Measurements from ENCODE around the gene YPEL1.

DNA sequence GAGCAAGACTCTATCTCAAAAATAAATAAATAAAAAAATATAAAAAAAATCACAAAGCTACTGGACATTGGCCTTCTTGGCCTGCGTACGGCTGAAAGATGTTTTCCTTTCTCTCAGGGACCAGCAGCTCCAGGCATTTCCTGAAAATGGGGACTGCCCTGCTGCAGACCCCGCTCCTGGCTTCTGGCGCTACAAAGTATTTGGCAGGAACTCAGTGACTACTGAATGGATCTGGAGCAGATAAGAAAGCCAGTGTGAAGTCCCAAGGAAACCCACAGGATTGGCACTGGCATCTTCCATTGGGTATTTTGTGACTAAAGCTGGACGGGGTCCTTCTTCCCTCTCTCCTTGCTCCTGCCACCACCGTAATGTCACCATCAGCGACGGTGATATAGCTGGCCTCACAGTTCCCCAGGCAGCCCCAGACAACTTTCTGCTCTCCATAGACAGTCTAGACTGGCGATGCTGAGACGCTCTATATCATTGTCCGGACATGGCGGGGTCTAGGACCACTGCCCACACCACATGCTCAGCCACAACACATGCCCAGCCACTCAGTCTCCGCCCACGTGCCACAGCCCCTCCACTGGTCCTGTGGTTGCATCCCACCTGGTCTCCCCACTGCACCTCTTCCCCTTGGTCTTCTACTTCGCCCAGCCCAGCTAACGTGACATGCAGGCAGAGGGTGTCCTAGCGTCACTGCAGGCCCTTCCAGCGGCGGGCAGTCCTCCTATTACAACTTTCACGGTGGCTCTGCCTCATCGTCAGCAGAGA is 22.7 kb upstream of the YPEL1 start:
- TF ChIP-seq, protein P1, sequence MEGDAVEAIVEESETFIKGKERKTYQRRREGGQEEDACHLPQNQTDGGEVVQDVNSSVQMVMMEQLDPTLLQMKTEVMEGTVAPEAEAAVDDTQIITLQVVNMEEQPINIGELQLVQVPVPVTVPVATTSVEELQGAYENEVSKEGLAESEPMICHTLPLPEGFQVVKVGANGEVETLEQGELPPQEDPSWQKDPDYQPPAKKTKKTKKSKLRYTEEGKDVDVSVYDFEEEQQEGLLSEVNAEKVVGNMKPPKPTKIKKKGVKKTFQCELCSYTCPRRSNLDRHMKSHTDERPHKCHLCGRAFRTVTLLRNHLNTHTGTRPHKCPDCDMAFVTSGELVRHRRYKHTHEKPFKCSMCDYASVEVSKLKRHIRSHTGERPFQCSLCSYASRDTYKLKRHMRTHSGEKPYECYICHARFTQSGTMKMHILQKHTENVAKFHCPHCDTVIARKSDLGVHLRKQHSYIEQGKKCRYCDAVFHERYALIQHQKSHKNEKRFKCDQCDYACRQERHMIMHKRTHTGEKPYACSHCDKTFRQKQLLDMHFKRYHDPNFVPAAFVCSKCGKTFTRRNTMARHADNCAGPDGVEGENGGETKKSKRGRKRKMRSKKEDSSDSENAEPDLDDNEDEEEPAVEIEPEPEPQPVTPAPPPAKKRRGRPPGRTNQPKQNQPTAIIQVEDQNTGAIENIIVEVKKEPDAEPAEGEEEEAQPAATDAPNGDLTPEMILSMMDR (conservative IDR thresholded peaks at IDR 0.05 in 1 of 2, IDR thresholded peaks at IDR 0.05 in 1 of 2; ENCODE audit: low read depth in 1 of 2, low read length in 2 of 2) = no peak
- TF ChIP-seq EZH2 (IDR thresholded peaks at IDR 0.05; ENCODE audit: low read length, missing control alignments) = no peak

Measured in fibroblast of lung (primary cell).